Endothelial cell of umbilical vein (primary cell): ENCODE measurements around the gene GNAZ. TPM values are rescaled to one million over a fixed set of nuclear protein-coding genes. Genes with fewer than 3 reads are reported as not detected.

Source experiments
- BruUV-seq: library from RNA; stranded (reverse); fragments of 400-500 nt; replicated peaks from 2 replicates; lab custom pipeline; 2021; lab: Mats Ljungman, UMichigan
- CTCF ChIA-PET: fragments of 300-600, 350-600 bp; sonication (Branson Sonifier 250); formaldehyde crosslinking; loops from one replicate; lab custom pipeline; 2021; ENCODE audit warnings: antibody characterized with exemption, inconsistent platforms; lab: Charles Lee
- POLR2A ChIA-PET: fragments of 300-600, 350-600 bp; sonication (Branson Sonifier 250); formaldehyde crosslinking; loops from one replicate; lab custom pipeline; 2021; ENCODE audit warnings: antibody characterized with exemption, inconsistent platforms; lab: Charles Lee
- DNase-seq: peaks from one replicate; pipeline ENCODE4 v3.0.0-alpha.2; 2011; ENCODE audit warnings: low read depth, low spot score
- FAIRE-seq: peaks from 2 replicates; lab custom pipeline; 2011; peaks lifted over from hg19 to GRCh38; lab: Jason Lieb, UNC
- H2AFZ ChIP-seq: 2 replicates; pipeline ENCODE4 v1.6.0; 2012; ENCODE audit warnings: low read depth, low read length, control low read depth, inconsistent platforms
- H3K27ac ChIP-seq: 2 replicates; pipeline ENCODE4 v1.5.1; 2011; ENCODE audit warnings: low read depth, mild to moderate bottlenecking, control low read depth, low read length, moderate library complexity; ENCODE audit not compliant: insufficient read depth
- H3K27me3 ChIP-seq, 2 experiments: 2 replicates each; pipeline versions ENCODE4 v1.6.0 to v1.6.1; 2011; ENCODE audit warnings: low read length in 2 of 2, mixed read lengths in 1 of 2; ENCODE audit not compliant: control insufficient read depth in 2 of 2, insufficient read depth in 2 of 2
- H3K36me3 ChIP-seq, 2 experiments: 2 replicates in 1 of 2; 3 replicates in 1 of 2; pipeline ENCODE4 v1.5.1; 2011; ENCODE audit warnings: low read length in 2 of 2, mild to moderate bottlenecking in 1 of 2, moderate library complexity in 1 of 2; ENCODE audit not compliant: control insufficient read depth in 2 of 2, insufficient read depth in 2 of 2; ENCODE audit errors: extremely low read depth in 1 of 2
- H3K4me1 ChIP-seq: 3 replicates; pipeline ENCODE4 v1.5.1; 2011; ENCODE audit warnings: mild to moderate bottlenecking, low read length; ENCODE audit not compliant: control insufficient read depth, insufficient read depth; ENCODE audit errors: extremely low read depth
- H3K4me2 ChIP-seq: 2 replicates; pipeline ENCODE4 v1.6.1; 2011; ENCODE audit warnings: low read length, control low read depth, mixed read lengths; ENCODE audit not compliant: insufficient read depth
- H3K4me3 ChIP-seq, 3 experiments: fragments of 200-600 bp in 1 of 3; sonication (generic), shearing (Covaris generic) in 1 of 3; replicated peaks in 1 of 3; 2 replicates each; pipeline ENCODE4 v1.5.1; 2011 to 2016; ENCODE audit warnings: control low read depth in 3 of 3, low read length in 3 of 3, mild to moderate bottlenecking in 2 of 3, inconsistent platforms in 1 of 3, low read depth in 1 of 3, moderate library complexity in 1 of 3; ENCODE audit not compliant: insufficient read depth in 1 of 3
- H3K79me2 ChIP-seq: 2 replicates; pipeline ENCODE4 v1.6.0; 2012; ENCODE audit warnings: low read length, inconsistent platforms; ENCODE audit not compliant: control insufficient read depth, insufficient read depth
- H3K9ac ChIP-seq: replicated peaks from 2 replicates; pipeline ENCODE3; 2011; ENCODE audit warnings: low read length, control low read depth; ENCODE audit not compliant: insufficient read depth; ENCODE audit errors: extremely low read depth
- H3K9me1 ChIP-seq: replicated peaks from 3 replicates; pipeline ENCODE4 v1.6.0; 2011; ENCODE audit warnings: mild to moderate bottlenecking, low read length; ENCODE audit not compliant: control insufficient read depth, insufficient read depth; ENCODE audit errors: extremely low read depth
- H3K9me3 ChIP-seq: replicated peaks from 2 replicates; pipeline ENCODE4 v1.5.1; 2012; ENCODE audit warnings: low read length, inconsistent platforms; ENCODE audit not compliant: control insufficient read depth, insufficient read depth
- H4K20me1 ChIP-seq: replicated peaks from 2 replicates; pipeline ENCODE3; 2011; ENCODE audit warnings: mild to moderate bottlenecking, low read length; ENCODE audit not compliant: control insufficient read depth, insufficient read depth; ENCODE audit errors: extremely low read depth
- CTCF ChIP-seq, 2 donors: IDR thresholded peaks; 1 replicate in 1 of 2; 2 replicates in 1 of 2; pipeline ENCODE4 v1.5.1; 2011; ENCODE audit warnings: low read length in 2 of 2, mild to moderate bottlenecking in 2 of 2, moderate library complexity in 2 of 2, control low read depth in 1 of 2, inconsistent platforms in 1 of 2, low read depth in 1 of 2; ENCODE audit not compliant: insufficient read depth in 1 of 2; ENCODE audit errors: extremely low read depth in 1 of 2
- EZH2 ChIP-seq: IDR thresholded peaks from 2 replicates; pipeline ENCODE4 v1.6.1; 2012; ENCODE audit warnings: borderline replicate concordance, low read depth, mild to moderate bottlenecking, moderate library complexity, low read length, inconsistent platforms; ENCODE audit not compliant: severe bottlenecking
- FOS ChIP-seq: IDR thresholded peaks from 2 replicates; pipeline ENCODE4 v1.6.1; 2011; ENCODE audit warnings: mild to moderate bottlenecking, low read length, moderate library complexity, borderline replicate concordance; ENCODE audit not compliant: insufficient read depth
- GATA2 ChIP-seq: IDR thresholded peaks from 2 replicates; pipeline ENCODE4 v1.7.0; 2011; ENCODE audit warnings: low read depth, mild to moderate bottlenecking, moderate library complexity, mixed read lengths, low read length; ENCODE audit not compliant: insufficient read length, insufficient read depth
- JUN ChIP-seq: IDR thresholded peaks from 2 replicates; pipeline ENCODE4 v1.6.1; 2011; ENCODE audit warnings: borderline replicate concordance, low read depth; ENCODE audit not compliant: insufficient read length, insufficient read depth
- MAX ChIP-seq: IDR thresholded peaks from 2 replicates; pipeline ENCODE4 v1.6.1; 2011; ENCODE audit not compliant: insufficient read depth, insufficient read length
- MYC ChIP-seq: IDR thresholded peaks from one replicate; pipeline ENCODE4 v1.6.1; 2011; ENCODE audit warnings: mild to moderate bottlenecking, low read depth, low read length
- POLR2A ChIP-seq: IDR thresholded peaks from 2 replicates; pipeline ENCODE4 v1.6.1; 2012; ENCODE audit warnings: low read depth, mild to moderate bottlenecking, control low read depth, low read length
- POLR2AphosphoS5 ChIP-seq: IDR thresholded peaks from 2 replicates; pipeline ENCODE4 v1.6.1; 2012; ENCODE audit warnings: low read depth, mild to moderate bottlenecking, control low read depth, low read length, moderate library complexity; ENCODE audit not compliant: insufficient read depth
- dilution Hi-C: fragments of 300-500 bp; cut with MboI; formaldehyde crosslinking; loops from one replicate; pipeline ENCODE4 v1.15.0; 2019; ENCODE audit warnings: low sequenced_read_pairs; ENCODE audit not compliant: extremely low pct_ligation_motif_present
- intact Hi-C: fragments of 100-400 bp; cut with micrococcal nuclease; formaldehyde crosslinking; loops from one replicate; pipeline ENCODE4 v1.10.0; 2022
- polyA plus RNA-seq, 4 experiments: library from polyadenylated mRNA; depleted of rRNA in 3 of 4; stranded (reverse) in 3 of 4; unstranded in 1 of 4; fragments of >200 nt; gene quantifications; 2 replicates each; pipeline versions ENCODE4 v1.2.1 to v1.2.3, GENCODE V29; 2011 to 2012; ENCODE audit warnings: missing spikeins in 1 of 4
- total RNA-seq: library from RNA; stranded (reverse); gene quantifications from 2 replicates; pipeline ENCODE4 v1.2.3, GENCODE V29; 2021

Gene GNAZ
- total and polyA plus RNA-seq, 2 donors (not counting 3 experiments of a cell fraction or from before 2014, with no cell fraction given), result 0.44 to 0.86 TPM

GRCh38 chr22:23159291-23159630 lies 88.9 kb downstream of the GNAZ start:
- CTCF ChIA-PET, result no interaction called here
- Histone ChIP-seq H3K4me2 (no peak overlapping the region), H3K36me3 (no peaks in the 10 kb centered on the region), H3K9me3 (no peaks in the 10 kb centered on the region), H3K27ac (no peak overlapping the region), H3K27me3 (no peaks in the 10 kb centered on the region), H3K9ac (no peak overlapping the region), H3K9me1 (no peaks in the 10 kb centered on the region), H3K79me2 (no peaks in the 10 kb centered on the region), H3K4me1 (no peaks in the 10 kb centered on the region), H4K20me1 (no peaks in the 10 kb centered on the region), H2AFZ (no peak overlapping the region), H3K4me3 (no peak overlapping the region)
- POLR2A ChIA-PET, result no interaction called here
- FAIRE-seq (no peak), DNase-seq (no peak)
- BruUV-seq, result no TSS peak
- intact Hi-C loops, result no loop called here
- TF ChIP-seq POLR2A (no peak), GATA2 (no peak), MYC (no peak), JUN (no peak), POLR2AphosphoS5 (no peak), MAX (no peak), CTCF (IDR thresholded peaks at IDR 0.05; ENCODE audit: extremely low read depth in 1 of 2, insufficient read depth in 1 of 2, low read depth in 1 of 2, low read length in 2 of 2) (no peak), EZH2 (no peak), FOS (no peak)
- dilution Hi-C loops, result no loop called here
